Panc1 (cell line): ENCODE data around the gene RP2. TPM values are rescaled to one million over a fixed set of nuclear protein-coding genes. Genes with fewer than 3 reads are reported as not detected.

ENCODE experiments used
- ATAC-seq: fragments of 200-7000 bp; cut with Tn5 transposase; 2 replicates; pipeline ENCODE4 v1.9.1; 2020; ENCODE audit warnings: mild to moderate bottlenecking, moderate library complexity
- BruUV-seq: library from RNA; stranded (reverse); fragments of 400-500 nt; replicated peaks from 2 replicates; lab custom pipeline; 2021; lab: Mats Ljungman, UMichigan
- CTCF ChIA-PET: fragments of 300-600 bp; sonication (Branson Sonifier 250); formaldehyde crosslinking; loops from one replicate; lab custom pipeline; 2022; ENCODE audit warnings: antibody characterized with exemption; lab: Charles Lee
- POLR2A ChIA-PET: fragments of 300-600 bp; sonication (Branson Sonifier 250); formaldehyde crosslinking; loops from one replicate; lab custom pipeline; 2022; ENCODE audit warnings: antibody characterized with exemption; lab: Charles Lee
- DNase-seq: peaks from one replicate; pipeline ENCODE4 v3.0.0-alpha.2; 2010; ENCODE audit warnings: low read depth, low spot score
- H3K27ac ChIP-seq: 2 replicates; pipeline ENCODE4 v1.5.1; 2011; ENCODE audit warnings: mild to moderate bottlenecking, low read length, inconsistent platforms
- H3K27me3 ChIP-seq: fragments of 200-500 bp; sonication (Bioruptor generic); 2 replicates; pipeline ENCODE4 v1.6.0; 2014; ENCODE audit warnings: low read length, inconsistent platforms; ENCODE audit not compliant: control insufficient read depth, insufficient read depth
- H3K36me3 ChIP-seq: fragments of 200-500 bp; sonication (Bioruptor generic); 2 replicates; pipeline ENCODE4 v1.5.1; 2014; ENCODE audit warnings: inconsistent platforms, mild to moderate bottlenecking, low read length, moderate library complexity; ENCODE audit not compliant: control insufficient read depth, insufficient read depth
- H3K4me1 ChIP-seq: 2 replicates; pipeline ENCODE4 v1.5.1; 2011; ENCODE audit warnings: inconsistent platforms, mild to moderate bottlenecking, low read length, moderate library complexity; ENCODE audit not compliant: control insufficient read depth, insufficient read depth
- H3K4me3 ChIP-seq, 2 experiments: 2 replicates each; pipeline ENCODE4 v1.5.1; 2011 to 2012; ENCODE audit warnings: low read depth in 2 of 2, low read length in 2 of 2, mild to moderate bottlenecking in 2 of 2, inconsistent platforms in 1 of 2, moderate library complexity in 1 of 2
- H3K9me3 ChIP-seq: fragments of 200-500 bp; sonication (Bioruptor generic); 2 replicates; pipeline ENCODE4 v1.5.1; 2014; ENCODE audit warnings: low read depth, mild to moderate bottlenecking, inconsistent platforms, low read length, moderate library complexity; ENCODE audit not compliant: control insufficient read depth, insufficient read depth
- POLR2AphosphoS5 ChIP-seq: IDR thresholded peaks from 2 replicates; pipeline ENCODE4 v1.6.1; 2012; ENCODE audit warnings: mild to moderate bottlenecking, low read depth, low read length, moderate library complexity
- SIN3A ChIP-seq: IDR thresholded peaks from 2 replicates; pipeline ENCODE4 v1.6.1; 2012; ENCODE audit warnings: low read depth, mild to moderate bottlenecking, low read length, moderate library complexity, borderline replicate concordance; ENCODE audit not compliant: insufficient read depth
- TCF7L2 ChIP-seq: IDR thresholded peaks from 2 replicates; pipeline ENCODE4 v1.6.1; 2011; ENCODE audit warnings: mild to moderate bottlenecking, low read depth, low read length, inconsistent platforms
- in situ Hi-C: cut with HindIII; loops from 2 replicates; pipeline ENCODE4 v1.10.0; 2016; ENCODE audit warnings: low sequenced_read_pairs, low pct_unique_long_range_greater_than_20kb
- intact Hi-C: fragments of 100-400 bp; cut with micrococcal nuclease; formaldehyde crosslinking; loops from one replicate; pipeline ENCODE4 v1.10.0; 2022; ENCODE audit not compliant: unreplicated experiment
- total RNA-seq: library from RNA; stranded (reverse); gene quantifications from one replicate; pipeline ENCODE4 v1.2.1, GENCODE V29; 2021; ENCODE audit not compliant: unreplicated experiment
- TF ChIP-seq, protein P1 (sequence below): fragments of 450-650 bp; IDR thresholded peaks from 2 replicates; pipeline ENCODE4 v1.5.1; 2017; ENCODE audit warnings: mild to moderate bottlenecking
- TF ChIP-seq, protein P2 (sequence below), 2 experiments: IDR thresholded peaks; 2 replicates each; pipeline ENCODE4 v1.6.1; 2011 to 2012; ENCODE audit warnings: low read depth in 2 of 2, control low read depth in 1 of 2, low read length in 1 of 2, mild to moderate bottlenecking in 1 of 2, moderate library complexity in 1 of 2; ENCODE audit not compliant: insufficient read depth in 1 of 2

Gene RP2
- total RNA-seq, 1 experiment from 2014 or later = 17.3 TPM

DNA sequence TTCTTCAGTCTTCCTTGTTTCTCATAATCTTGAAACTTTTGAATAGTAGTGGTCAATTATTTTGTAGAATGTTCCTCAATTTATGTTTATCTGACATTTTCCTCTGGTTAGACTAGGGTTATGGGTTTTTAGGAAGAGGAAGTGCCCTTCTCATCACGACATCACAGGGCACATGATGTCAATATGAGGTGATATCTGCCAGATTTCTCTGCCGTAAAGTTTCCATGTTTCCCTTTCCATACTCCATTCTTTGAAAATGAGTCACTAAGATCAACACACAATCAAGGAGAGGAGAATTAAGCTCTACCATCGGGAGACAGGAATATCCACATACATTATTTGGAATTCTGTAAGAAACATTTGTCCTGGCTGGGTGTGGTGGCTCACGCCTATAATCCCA lies 28.4 kb downstream of the RP2 start:
- H3K27me3 ChIP-seq = no peaks in the 10 kb centered on the region
- ChIA-PET CTCF (no interaction called here), POLR2A (no interaction called here)

DNA sequence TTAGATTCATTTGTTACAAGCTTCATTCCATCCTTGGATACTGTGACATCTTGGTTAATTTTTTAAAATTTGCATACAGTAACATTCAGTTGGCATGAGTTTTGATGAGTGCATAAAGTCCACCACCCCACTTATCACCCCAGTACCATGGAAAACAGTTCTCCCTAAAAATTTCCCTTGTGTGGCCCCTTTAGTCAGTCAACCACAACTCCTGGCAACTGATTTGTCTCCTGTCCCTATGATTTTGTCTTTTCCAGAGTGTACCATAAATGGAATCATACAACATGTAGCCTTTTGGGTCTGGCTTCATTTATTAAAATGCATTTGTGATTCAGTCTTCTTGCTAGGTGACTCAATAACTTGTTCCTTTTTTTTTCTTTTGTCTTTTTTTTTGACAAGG lies 29.9 kb downstream of the RP2 start:
- no peaks in the 10 kb centered on the region for H3K27me3 ChIP-seq
- DNase-seq (no peak), ATAC-seq (no peak)
- TF ChIP-seq, protein P1, sequence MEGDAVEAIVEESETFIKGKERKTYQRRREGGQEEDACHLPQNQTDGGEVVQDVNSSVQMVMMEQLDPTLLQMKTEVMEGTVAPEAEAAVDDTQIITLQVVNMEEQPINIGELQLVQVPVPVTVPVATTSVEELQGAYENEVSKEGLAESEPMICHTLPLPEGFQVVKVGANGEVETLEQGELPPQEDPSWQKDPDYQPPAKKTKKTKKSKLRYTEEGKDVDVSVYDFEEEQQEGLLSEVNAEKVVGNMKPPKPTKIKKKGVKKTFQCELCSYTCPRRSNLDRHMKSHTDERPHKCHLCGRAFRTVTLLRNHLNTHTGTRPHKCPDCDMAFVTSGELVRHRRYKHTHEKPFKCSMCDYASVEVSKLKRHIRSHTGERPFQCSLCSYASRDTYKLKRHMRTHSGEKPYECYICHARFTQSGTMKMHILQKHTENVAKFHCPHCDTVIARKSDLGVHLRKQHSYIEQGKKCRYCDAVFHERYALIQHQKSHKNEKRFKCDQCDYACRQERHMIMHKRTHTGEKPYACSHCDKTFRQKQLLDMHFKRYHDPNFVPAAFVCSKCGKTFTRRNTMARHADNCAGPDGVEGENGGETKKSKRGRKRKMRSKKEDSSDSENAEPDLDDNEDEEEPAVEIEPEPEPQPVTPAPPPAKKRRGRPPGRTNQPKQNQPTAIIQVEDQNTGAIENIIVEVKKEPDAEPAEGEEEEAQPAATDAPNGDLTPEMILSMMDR = no peak
- TF ChIP-seq, protein P2, sequence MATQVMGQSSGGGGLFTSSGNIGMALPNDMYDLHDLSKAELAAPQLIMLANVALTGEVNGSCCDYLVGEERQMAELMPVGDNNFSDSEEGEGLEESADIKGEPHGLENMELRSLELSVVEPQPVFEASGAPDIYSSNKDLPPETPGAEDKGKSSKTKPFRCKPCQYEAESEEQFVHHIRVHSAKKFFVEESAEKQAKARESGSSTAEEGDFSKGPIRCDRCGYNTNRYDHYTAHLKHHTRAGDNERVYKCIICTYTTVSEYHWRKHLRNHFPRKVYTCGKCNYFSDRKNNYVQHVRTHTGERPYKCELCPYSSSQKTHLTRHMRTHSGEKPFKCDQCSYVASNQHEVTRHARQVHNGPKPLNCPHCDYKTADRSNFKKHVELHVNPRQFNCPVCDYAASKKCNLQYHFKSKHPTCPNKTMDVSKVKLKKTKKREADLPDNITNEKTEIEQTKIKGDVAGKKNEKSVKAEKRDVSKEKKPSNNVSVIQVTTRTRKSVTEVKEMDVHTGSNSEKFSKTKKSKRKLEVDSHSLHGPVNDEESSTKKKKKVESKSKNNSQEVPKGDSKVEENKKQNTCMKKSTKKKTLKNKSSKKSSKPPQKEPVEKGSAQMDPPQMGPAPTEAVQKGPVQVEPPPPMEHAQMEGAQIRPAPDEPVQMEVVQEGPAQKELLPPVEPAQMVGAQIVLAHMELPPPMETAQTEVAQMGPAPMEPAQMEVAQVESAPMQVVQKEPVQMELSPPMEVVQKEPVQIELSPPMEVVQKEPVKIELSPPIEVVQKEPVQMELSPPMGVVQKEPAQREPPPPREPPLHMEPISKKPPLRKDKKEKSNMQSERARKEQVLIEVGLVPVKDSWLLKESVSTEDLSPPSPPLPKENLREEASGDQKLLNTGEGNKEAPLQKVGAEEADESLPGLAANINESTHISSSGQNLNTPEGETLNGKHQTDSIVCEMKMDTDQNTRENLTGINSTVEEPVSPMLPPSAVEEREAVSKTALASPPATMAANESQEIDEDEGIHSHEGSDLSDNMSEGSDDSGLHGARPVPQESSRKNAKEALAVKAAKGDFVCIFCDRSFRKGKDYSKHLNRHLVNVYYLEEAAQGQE (IDR thresholded peaks at IDR 0.05; ENCODE audit: insufficient read depth in 1 of 2, low read depth in 2 of 2, low read length in 1 of 2) = no peak
- TF ChIP-seq POLR2AphosphoS5 (no peak), SIN3A (no peak), TCF7L2 (no peak)
- H3K4me1 ChIP-seq = no peaks in the 10 kb centered on the region
- BruUV-seq = no TSS peak
- in situ Hi-C loops = no loop called here
- no peak overlapping the region for H3K4me3 ChIP-seq
- ChIA-PET POLR2A (no interaction called here), CTCF (no interaction called here)
- H3K27ac ChIP-seq = no peak overlapping the region
- H3K9me3 ChIP-seq = no peaks in the 10 kb centered on the region
- intact Hi-C loops = no loop called here
- H3K36me3 ChIP-seq = no peaks in the 10 kb centered on the region

More for the DNA sequence above, 28.4 kb downstream of the RP2 start:
- ATAC-seq (peak; percentile 60; the same call in 1 of the 2 replicates), DNase-seq (peak; percentile 35)
- intact Hi-C loops (no loop called here), in situ Hi-C loops (no loop called here)
- Histone ChIP-seq H3K4me1 (no peaks in the 10 kb centered on the region), H3K27ac (no peak overlapping the region), H3K4me3 (no peak overlapping the region), H3K36me3 (0 out of 2 replicates have a peak, but pooled peaks cover 1% of the 10 kb centered on the region), H3K9me3 (no peaks in the 10 kb centered on the region)
- TF ChIP-seq POLR2AphosphoS5 (no peak), TCF7L2 (no peak), SIN3A (no peak)
- TF ChIP-seq, protein P2 (IDR thresholded peaks at IDR 0.05; ENCODE audit: insufficient read depth in 1 of 2, low read depth in 2 of 2, low read length in 1 of 2) = no peak
- TF ChIP-seq, protein P1 = no peak
- BruUV-seq = no TSS peak
